Muscle layer of colon (tissue), 2 donors: Measurements from ENCODE around the gene VIPR2.

Source experiments
- H3K27ac ChIP-seq: one replicate; pipeline ENCODE4 v1.7.0; 2013; ENCODE audit warnings: low read depth, mild to moderate bottlenecking, low read length, moderate library complexity
- H3K27me3 ChIP-seq, 2 donors: one replicate each; pipeline ENCODE4 v1.7.0; 2013; ENCODE audit warnings: low read length in 2 of 2, mild to moderate bottlenecking in 2 of 2; ENCODE audit not compliant: insufficient read depth in 2 of 2, control insufficient read depth in 1 of 2
- H3K36me3 ChIP-seq: one replicate; pipeline ENCODE4 v1.7.0; 2013; ENCODE audit warnings: mild to moderate bottlenecking, low read length; ENCODE audit not compliant: insufficient read depth
- H3K4me1 ChIP-seq: one replicate; pipeline ENCODE4 v1.7.0; 2013; ENCODE audit warnings: mild to moderate bottlenecking, low read length; ENCODE audit not compliant: insufficient read depth
- H3K4me3 ChIP-seq, 2 donors: one replicate each; pipeline ENCODE4 v1.7.0; 2013; ENCODE audit warnings: low read length in 2 of 2, low read depth in 1 of 2, mild to moderate bottlenecking in 1 of 2, moderate library complexity in 1 of 2
- H3K9ac ChIP-seq: one replicate; pipeline ENCODE4 v1.7.0; 2013; ENCODE audit warnings: low read length
- H3K9me3 ChIP-seq: one replicate; pipeline ENCODE4 v1.7.0; 2013; ENCODE audit warnings: mild to moderate bottlenecking, low read length
- donor health status: abdominal sarcoma.
- donor health status: Adenocarcinoma of cecum.

The VIPR2 gene

DNA sequence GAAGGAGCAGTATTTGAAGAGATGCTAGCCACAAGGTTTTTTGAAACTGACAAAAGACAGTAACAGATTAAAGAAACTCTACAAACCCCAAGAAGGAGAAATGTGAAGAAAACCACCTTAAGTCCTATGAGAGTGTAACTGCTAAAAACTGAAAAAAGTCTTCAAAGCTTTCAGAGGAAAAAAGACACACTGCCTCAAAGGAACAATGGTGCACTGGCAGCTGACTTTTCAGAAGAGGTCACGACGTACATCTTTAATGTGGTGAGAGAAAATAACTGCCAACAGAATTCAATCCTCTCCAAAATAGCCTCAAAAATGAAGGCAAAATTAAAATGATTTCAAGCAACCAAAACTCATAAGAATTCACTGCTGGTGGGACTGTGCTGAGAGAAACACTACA, 94.0 kb downstream of the VIPR2 start:
- Histone ChIP-seq H3K36me3 (no peaks in the 10 kb centered on the region), H3K9ac (no peak overlapping the region), H3K9me3 (no peaks in the 10 kb centered on the region), H3K4me1 (no peaks in the 10 kb centered on the region), H3K27ac (no peak overlapping the region), H3K27me3 (no peaks in the 10 kb centered on the region), H3K4me3 (no peak overlapping the region)

DNA sequence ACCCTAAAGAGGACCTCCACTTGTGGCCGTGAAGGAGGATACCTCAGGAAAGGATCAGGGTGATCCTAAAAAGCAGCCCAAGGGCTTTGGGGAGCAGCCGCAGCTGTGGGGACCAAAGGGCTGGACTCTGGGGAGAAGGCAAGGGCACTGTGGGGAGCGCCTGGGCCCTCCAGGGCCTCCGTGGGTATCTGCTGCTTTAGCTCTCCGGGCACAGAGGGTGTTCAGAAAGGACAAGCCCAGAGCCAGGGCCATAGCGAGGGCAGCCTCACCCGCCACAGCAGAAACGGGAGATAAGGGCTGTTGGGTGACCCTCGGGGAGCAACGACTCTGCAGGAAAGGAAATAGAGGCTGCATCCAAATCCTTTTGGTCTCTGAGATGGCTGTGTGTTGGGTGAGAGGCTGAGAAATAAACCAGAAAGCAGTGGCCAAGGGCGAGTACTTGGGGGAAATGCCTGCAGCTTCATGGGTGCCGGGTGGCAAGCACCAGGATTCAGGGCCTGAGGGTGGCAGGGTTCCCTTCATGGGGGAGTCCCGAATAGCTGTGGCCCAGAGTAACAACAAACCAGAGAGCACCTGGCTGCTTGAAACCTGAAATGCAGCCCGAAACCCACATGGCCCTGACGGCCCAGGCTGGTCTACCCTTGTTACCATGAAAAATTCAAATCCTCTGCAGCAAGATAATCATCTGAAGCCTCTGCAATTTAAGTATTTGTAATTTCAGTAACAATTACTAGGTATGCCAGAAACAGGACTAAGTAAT, 95.2 kb downstream of the VIPR2 start:
- Histone ChIP-seq H3K9ac (no peak overlapping the region), H3K4me3 (no peak overlapping the region), H3K4me1 (no peaks in the 10 kb centered on the region), H3K27ac (no peak overlapping the region), H3K9me3 (no peaks in the 10 kb centered on the region), H3K27me3 (no peaks in the 10 kb centered on the region), H3K36me3 (no peaks in the 10 kb centered on the region)

DNA sequence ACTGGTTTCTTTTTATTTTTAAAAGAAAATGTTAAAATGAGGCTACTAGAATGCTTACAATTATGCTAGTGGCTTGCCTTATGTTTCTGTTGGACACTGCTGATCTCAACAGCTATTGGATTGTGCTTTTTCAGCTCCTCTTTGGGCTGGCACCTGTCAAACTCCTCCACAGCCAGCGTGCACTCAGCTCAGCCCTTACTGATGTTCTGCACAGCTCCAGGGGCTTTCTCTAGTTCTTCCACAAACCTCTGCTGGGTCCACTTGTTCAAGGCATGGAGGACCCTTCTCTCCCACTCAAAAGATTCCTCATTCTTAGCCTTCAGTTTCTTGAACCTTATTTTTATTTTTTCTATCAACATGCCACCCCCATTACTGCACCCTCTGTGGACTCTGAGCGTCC, 96.0 kb downstream of the VIPR2 start:
- no peaks in the 10 kb centered on the region for H3K4me1 ChIP-seq
- no peak overlapping the region for H3K9ac ChIP-seq

DNA sequence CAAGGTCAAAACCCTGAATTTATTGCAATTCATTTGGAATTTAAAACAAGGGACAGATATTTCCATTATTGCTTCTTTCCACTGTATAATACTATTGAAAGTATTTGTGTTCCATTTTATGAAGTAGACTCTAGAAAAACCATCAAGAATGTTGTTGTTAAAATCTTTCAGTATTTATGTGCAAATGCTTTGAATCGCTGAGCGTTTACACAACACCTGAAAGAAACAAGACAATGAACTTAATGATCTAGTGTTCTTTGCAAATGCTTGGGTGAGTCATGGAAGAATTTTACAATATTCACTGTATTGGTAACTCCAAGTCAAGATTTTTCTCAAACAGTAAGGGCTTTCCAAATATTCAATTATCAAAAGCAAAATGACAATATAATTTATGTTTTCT, 97.1 kb downstream of the VIPR2 start:
- Histone ChIP-seq H3K4me1 (no peaks in the 10 kb centered on the region), H3K27ac (no peak overlapping the region), H3K27me3 (no peaks in the 10 kb centered on the region), H3K4me3 (no peak overlapping the region), H3K36me3 (no peaks in the 10 kb centered on the region), H3K9ac (no peak overlapping the region), H3K9me3 (no peaks in the 10 kb centered on the region)

More for the DNA sequence above, 96.0 kb downstream of the VIPR2 start:
- no peak overlapping the region for H3K4me3 ChIP-seq
- no peaks in the 10 kb centered on the region for H3K9me3 ChIP-seq
- H3K27ac ChIP-seq, result no peak overlapping the region
- H3K27me3 ChIP-seq, result no peaks in the 10 kb centered on the region
- H3K36me3 ChIP-seq, result no peaks in the 10 kb centered on the region

DNA sequence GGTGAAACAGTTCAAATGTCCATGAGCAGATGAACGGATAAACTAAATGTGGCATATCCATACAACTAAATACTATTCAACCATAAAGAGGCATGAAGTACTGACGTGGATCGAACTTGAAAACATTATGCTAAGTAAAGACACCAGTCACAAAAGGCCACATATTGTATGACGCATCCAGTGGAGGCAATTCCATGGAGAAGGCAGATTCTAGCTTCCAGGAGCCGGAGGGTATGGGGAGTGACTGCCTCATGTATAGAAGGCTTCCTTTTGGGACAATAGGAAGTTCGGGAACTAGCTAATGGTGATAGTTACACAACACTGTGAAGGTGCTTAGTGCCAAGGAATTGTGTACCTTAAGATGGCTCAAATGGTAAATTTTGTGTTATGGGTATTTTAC, 98.4 kb downstream of the VIPR2 start:
- Histone ChIP-seq H3K9me3 (no peaks in the 10 kb centered on the region), H3K36me3 (no peaks in the 10 kb centered on the region), H3K9ac (no peak overlapping the region)

DNA sequence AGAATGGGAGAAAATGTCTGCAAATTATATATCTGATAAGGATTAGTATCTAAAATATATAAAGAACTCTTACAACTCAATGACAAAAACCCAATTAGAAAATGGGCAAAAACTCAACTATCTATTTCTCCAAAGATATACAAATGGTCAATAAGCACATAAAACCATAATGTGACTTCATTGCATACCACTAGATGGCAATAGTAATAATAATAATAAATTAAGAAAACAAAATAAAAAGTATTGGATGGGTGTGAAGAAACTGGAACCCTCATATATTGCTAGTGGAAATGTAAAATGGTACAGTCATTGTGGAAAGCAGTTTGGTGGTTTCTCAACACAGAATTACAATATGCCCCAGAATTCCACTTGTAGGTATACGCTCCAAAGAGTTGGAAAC, 98.8 kb downstream of the VIPR2 start:
- no peak overlapping the region for H3K27ac ChIP-seq
- H3K9me3 ChIP-seq, result no peaks in the 10 kb centered on the region
- H3K4me1 ChIP-seq, result no peaks in the 10 kb centered on the region
- no peaks in the 10 kb centered on the region for H3K27me3 ChIP-seq
- H3K36me3 ChIP-seq, result no peaks in the 10 kb centered on the region
- H3K9ac ChIP-seq, result no peak overlapping the region
- no peak overlapping the region for H3K4me3 ChIP-seq

More for the DNA sequence above, 98.4 kb downstream of the VIPR2 start:
- Histone ChIP-seq H3K4me1 (no peaks in the 10 kb centered on the region), H3K27ac (no peak overlapping the region), H3K4me3 (no peak overlapping the region), H3K27me3 (no peaks in the 10 kb centered on the region)

DNA sequence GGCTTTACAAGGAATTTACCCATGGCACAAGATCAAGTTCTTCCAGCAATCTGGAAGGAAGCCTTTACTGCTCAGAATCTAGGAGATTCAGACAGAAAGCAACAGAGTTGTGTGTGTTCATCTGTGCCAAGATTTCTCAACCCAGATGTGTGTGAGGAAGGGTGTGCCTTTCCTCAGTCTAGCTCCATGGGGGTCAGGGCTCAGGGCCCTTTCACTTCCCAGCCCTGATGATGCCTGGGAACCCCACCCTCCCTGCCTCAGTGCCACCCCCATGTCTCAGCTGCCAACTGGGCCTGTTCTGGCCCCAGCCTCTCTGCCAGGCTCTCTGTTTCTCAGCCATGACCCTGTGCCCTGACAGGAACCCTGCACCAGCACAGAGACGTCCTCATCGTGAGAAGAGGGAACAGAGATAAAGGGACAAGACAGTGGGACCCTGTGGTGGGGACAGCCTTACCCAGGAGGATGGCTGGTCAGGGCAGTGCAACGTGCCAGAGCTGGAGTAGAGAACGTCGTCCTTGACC, 102.0 kb downstream of the VIPR2 start:
- H3K9ac ChIP-seq, result no peak overlapping the region
- no peaks in the 10 kb centered on the region for H3K27me3 ChIP-seq
- no peak overlapping the region for H3K27ac ChIP-seq
- H3K4me1 ChIP-seq, result no peaks in the 10 kb centered on the region
- no peaks in the 10 kb centered on the region for H3K36me3 ChIP-seq
- no peaks in the 10 kb centered on the region for H3K9me3 ChIP-seq
- no peak overlapping the region for H3K4me3 ChIP-seq

DNA sequence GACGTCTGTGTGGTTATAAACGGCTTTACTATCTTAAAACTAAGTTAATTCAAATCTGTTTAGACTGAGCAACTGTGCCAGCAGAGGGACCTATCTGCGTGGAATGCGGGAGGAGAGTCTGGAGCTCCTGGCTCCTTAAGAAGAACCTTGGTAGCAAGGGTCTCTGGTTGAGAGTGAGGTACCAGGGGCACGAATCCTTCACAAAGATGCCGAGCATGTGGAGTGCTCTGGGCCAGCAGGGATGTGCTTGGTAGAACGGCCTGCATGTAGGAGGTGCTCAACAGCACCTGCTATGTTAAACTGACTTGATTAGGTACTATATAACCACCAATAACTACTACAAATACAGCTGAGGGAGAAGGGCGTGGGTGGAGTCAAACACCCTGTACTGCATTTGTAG, 102.6 kb downstream of the VIPR2 start:
- H3K27me3 ChIP-seq, result no peaks in the 10 kb centered on the region
- H3K4me1 ChIP-seq, result no peaks in the 10 kb centered on the region
- no peak overlapping the region for H3K4me3 ChIP-seq
- no peaks in the 10 kb centered on the region for H3K36me3 ChIP-seq
- H3K9ac ChIP-seq, result no peak overlapping the region
- no peak overlapping the region for H3K27ac ChIP-seq
- H3K9me3 ChIP-seq, result no peaks in the 10 kb centered on the region

DNA sequence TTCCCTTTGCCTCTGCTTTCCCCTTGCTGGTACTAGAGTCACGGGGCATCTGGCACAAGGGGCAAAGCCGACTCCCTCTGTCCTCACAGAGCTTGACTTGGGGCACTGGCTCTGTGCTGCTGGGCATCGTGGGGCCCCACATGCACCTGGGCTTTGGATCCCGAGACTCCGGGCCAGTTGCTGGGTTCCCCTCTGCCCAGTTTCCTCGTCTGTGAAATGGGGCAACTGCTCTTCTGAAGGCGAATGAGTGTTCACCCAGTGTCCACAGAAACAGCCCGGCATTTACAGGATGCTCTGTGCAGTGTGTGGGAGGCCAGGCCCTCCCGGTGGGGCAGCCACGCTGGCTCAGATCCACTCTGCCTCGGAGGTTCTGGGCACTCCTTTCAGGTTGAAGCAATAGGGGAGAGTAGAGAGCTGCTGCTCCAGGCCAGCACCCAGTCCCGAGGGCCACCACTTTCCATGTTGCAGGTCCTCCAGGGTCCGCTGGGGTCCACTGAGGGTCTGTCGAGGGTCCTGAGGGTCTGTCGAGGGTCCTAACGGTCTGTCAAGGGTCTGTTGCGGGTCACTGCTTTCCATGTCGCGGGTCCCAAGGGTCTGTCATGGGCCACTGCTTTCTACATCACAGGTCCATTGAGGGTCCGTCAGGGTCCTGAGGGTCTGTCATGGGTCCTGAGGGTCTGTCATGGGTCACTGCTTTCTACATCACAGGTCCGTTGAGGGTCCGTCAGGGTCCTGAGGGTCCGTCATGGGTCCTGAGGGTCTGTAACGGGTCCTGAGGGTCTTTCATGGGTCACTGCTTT, 103.6 kb downstream of the VIPR2 start:
- Histone ChIP-seq H3K36me3 (no peaks in the 10 kb centered on the region), H3K9ac (no peak overlapping the region), H3K4me3 (no peak overlapping the region), H3K27me3 (no peaks in the 10 kb centered on the region), H3K4me1 (no peaks in the 10 kb centered on the region), H3K9me3 (no peaks in the 10 kb centered on the region), H3K27ac (no peak overlapping the region)

DNA sequence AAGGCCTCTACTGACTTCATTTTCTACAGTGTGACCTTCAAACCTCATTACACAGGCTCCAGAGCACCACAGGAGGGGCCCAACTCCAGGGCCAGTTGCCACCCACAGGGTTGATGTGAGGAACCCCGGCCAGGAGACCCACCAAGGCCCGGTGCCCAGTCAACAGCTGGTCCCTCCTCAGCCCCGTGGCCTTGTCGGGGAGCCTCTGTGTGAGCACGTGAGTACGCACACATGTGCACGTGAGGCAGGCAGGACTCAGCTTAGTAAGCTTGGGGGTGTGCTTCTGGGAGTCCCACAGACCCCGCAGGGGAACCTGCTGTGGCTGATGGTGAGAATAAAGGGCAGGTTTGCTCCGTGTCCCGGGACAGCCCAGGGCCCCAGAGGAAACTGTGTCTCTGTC, 104.5 kb downstream of the VIPR2 start:
- Histone ChIP-seq H3K36me3 (no peaks in the 10 kb centered on the region), H3K4me3 (no peak overlapping the region), H3K4me1 (no peaks in the 10 kb centered on the region), H3K27me3 (no peaks in the 10 kb centered on the region), H3K27ac (no peak overlapping the region), H3K9ac (no peak overlapping the region), H3K9me3 (no peaks in the 10 kb centered on the region)

DNA sequence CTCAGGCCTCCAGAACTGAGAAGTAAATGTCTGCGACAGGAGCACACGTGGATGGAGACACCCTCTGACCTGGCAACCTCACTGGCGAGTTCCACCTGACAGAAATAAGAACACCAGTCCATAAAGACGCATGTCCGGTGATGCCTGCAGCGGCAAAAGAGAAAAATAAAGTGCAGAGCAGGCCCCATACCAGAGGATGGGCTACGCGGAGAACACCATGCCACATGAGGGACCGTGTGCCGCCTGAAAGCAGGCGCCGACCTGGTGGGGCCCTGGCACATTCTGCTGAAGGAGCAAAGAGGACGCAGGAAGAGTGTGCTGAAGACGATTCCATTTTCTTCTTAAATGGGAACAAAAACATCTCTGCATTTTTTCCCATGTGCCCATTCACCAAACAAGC, 105.0 kb downstream of the VIPR2 start:
- no peak overlapping the region for H3K4me3 ChIP-seq
- no peaks in the 10 kb centered on the region for H3K36me3 ChIP-seq
- H3K27ac ChIP-seq, result no peak overlapping the region

More for the DNA sequence above, 105.0 kb downstream of the VIPR2 start:
- Histone ChIP-seq H3K4me1 (no peaks in the 10 kb centered on the region), H3K9ac (no peak overlapping the region), H3K27me3 (no peaks in the 10 kb centered on the region), H3K9me3 (no peaks in the 10 kb centered on the region)
